ENCODE data around the gene NCOR1. TPM values are rescaled to one million over a fixed set of nuclear protein-coding genes. Genes with fewer than 3 reads are reported as not detected.

NCOR1 gene
- total RNA-seq, 1 experiment from 2014 or later = 83.8 TPM

DNA sequence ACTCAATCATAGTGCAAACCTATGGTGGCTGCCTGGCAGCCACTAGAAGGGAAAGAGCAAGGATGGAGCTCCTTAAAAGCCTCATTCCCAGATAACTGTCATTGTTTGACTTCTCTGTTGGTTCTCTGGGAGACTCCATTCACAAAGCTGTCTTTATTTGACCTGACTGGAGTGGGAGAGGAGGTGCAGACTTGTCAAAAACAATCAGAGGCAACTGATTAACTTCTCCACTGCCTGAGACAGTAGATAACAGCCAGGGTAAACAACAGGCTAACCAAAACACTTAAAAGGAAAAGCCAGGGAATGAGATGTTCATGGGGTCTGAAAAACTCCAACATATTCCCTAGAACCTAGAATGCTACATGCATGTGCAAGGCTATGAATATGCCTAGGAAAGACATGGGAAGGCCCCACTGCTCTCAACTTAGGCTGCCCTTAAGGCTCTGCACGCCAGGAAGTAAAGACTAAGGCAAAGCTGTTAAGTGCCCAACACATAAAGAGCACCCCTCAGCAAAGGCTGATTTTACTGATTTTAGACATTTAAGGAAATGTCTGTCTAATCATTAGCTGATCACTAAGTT lies 133.7 kb downstream of the NCOR1 start:
- in situ Hi-C loops (cut with HindIII; ENCODE audit: low pct_unique_long_range_greater_than_20kb, low sequenced_read_pairs) (no loop called here), intact Hi-C loops (cut with micrococcal nuclease; ENCODE audit: unreplicated experiment) (no loop called here)
- TF ChIP-seq, protein P1, sequence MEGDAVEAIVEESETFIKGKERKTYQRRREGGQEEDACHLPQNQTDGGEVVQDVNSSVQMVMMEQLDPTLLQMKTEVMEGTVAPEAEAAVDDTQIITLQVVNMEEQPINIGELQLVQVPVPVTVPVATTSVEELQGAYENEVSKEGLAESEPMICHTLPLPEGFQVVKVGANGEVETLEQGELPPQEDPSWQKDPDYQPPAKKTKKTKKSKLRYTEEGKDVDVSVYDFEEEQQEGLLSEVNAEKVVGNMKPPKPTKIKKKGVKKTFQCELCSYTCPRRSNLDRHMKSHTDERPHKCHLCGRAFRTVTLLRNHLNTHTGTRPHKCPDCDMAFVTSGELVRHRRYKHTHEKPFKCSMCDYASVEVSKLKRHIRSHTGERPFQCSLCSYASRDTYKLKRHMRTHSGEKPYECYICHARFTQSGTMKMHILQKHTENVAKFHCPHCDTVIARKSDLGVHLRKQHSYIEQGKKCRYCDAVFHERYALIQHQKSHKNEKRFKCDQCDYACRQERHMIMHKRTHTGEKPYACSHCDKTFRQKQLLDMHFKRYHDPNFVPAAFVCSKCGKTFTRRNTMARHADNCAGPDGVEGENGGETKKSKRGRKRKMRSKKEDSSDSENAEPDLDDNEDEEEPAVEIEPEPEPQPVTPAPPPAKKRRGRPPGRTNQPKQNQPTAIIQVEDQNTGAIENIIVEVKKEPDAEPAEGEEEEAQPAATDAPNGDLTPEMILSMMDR (IDR thresholded peaks at IDR 0.05) = no peak
- TF ChIP-seq TCF7L2 (IDR thresholded peaks at IDR 0.05; ENCODE audit: low read depth, low read length) (no peak), SIN3A (IDR thresholded peaks at IDR 0.05; ENCODE audit: borderline replicate concordance, insufficient read depth, low read depth, low read length) (no peak), POLR2AphosphoS5 (IDR thresholded peaks at IDR 0.05; ENCODE audit: low read depth, low read length) (no peak)
- TF ChIP-seq, protein P2, sequence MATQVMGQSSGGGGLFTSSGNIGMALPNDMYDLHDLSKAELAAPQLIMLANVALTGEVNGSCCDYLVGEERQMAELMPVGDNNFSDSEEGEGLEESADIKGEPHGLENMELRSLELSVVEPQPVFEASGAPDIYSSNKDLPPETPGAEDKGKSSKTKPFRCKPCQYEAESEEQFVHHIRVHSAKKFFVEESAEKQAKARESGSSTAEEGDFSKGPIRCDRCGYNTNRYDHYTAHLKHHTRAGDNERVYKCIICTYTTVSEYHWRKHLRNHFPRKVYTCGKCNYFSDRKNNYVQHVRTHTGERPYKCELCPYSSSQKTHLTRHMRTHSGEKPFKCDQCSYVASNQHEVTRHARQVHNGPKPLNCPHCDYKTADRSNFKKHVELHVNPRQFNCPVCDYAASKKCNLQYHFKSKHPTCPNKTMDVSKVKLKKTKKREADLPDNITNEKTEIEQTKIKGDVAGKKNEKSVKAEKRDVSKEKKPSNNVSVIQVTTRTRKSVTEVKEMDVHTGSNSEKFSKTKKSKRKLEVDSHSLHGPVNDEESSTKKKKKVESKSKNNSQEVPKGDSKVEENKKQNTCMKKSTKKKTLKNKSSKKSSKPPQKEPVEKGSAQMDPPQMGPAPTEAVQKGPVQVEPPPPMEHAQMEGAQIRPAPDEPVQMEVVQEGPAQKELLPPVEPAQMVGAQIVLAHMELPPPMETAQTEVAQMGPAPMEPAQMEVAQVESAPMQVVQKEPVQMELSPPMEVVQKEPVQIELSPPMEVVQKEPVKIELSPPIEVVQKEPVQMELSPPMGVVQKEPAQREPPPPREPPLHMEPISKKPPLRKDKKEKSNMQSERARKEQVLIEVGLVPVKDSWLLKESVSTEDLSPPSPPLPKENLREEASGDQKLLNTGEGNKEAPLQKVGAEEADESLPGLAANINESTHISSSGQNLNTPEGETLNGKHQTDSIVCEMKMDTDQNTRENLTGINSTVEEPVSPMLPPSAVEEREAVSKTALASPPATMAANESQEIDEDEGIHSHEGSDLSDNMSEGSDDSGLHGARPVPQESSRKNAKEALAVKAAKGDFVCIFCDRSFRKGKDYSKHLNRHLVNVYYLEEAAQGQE (IDR thresholded peaks at IDR 0.05; ENCODE audit: insufficient read depth in 1 of 2, low read depth in 2 of 2, low read length in 1 of 2) = no peak
- H3K4me1 ChIP-seq (ENCODE audit: control insufficient read depth, insufficient read depth, low read length) = no peaks in the 10 kb centered on the region; the same call in 1 of the 2 replicates
- H3K27me3 ChIP-seq (ENCODE audit: control insufficient read depth, insufficient read depth, low read length) = no peaks in the 10 kb centered on the region
- ChIA-PET POLR2A (no interaction called here), CTCF (interaction anchor here (0.6 to 0.7 kb wide), 2 partner anchors 22 to 77 kb away, joined by 3 to 5 read pairs; no protein-coding TSS in a partner anchor)
- ATAC-seq = no peak
- H3K9me3 ChIP-seq (ENCODE audit: control insufficient read depth, insufficient read depth, low read depth, low read length) = no peaks in the 10 kb centered on the region
- no peak for DNase-seq (ENCODE audit: low read depth, low spot score)
- H3K27ac ChIP-seq (ENCODE audit: low read length) = no peak overlapping the region
- no TSS peak for BruUV-seq (replicated peaks)
- peaks cover 20% of the 10 kb centered on the region for H3K36me3 ChIP-seq (ENCODE audit: control insufficient read depth, insufficient read depth, low read length)
- no peak overlapping the region for H3K4me3 ChIP-seq (ENCODE audit: low read depth in 2 of 2, low read length in 2 of 2)

DNA sequence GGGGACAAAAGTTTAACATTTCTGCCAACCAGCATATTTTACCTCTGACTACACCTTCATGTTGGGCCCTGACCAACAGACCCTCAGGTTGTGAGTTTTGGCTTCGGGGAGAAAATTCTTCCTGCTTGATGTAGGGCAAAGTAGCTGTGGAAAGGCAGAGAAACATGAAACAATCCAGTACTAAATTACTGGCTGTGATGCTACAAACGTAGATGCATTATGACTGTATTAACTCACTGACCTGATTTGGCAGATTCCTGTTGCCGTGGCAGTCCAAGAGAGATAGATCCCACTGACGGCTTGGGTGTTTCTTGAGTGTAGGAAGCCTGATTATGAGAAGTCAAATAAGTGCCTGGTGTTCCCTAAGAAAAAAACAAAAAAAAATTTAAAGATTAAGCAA lies 135.0 kb downstream of the NCOR1 start:
- DNase-seq (ENCODE audit: low read depth, low spot score) = no peak
- Histone ChIP-seq H3K36me3 (ENCODE audit: control insufficient read depth, insufficient read depth, low read length) (peaks cover 15% of the 10 kb centered on the region), H3K4me3 (ENCODE audit: low read depth in 2 of 2, low read length in 2 of 2) (no peak overlapping the region), H3K27ac (ENCODE audit: low read length) (no peak overlapping the region), H3K9me3 (ENCODE audit: control insufficient read depth, insufficient read depth, low read depth, low read length) (no peaks in the 10 kb centered on the region), H3K4me1 (ENCODE audit: control insufficient read depth, insufficient read depth, low read length) (no peaks in the 10 kb centered on the region; the same call in 1 of the 2 replicates), H3K27me3 (ENCODE audit: control insufficient read depth, insufficient read depth, low read length) (no peaks in the 10 kb centered on the region)
- BruUV-seq (replicated peaks) = no TSS peak
- TF ChIP-seq, protein P2 (IDR thresholded peaks at IDR 0.05; ENCODE audit: insufficient read depth in 1 of 2, low read depth in 2 of 2, low read length in 1 of 2) = no peak
- TF ChIP-seq TCF7L2 (IDR thresholded peaks at IDR 0.05; ENCODE audit: low read depth, low read length) = no peak
- TF ChIP-seq POLR2AphosphoS5 (IDR thresholded peaks at IDR 0.05; ENCODE audit: low read depth, low read length) = no peak
- intact Hi-C loops (cut with micrococcal nuclease; ENCODE audit: unreplicated experiment) = no loop called here
- in situ Hi-C loops (cut with HindIII; ENCODE audit: low pct_unique_long_range_greater_than_20kb, low sequenced_read_pairs) = no loop called here
- POLR2A ChIA-PET = no interaction called here
- no peak for ATAC-seq
- CTCF ChIA-PET = no interaction called here
